ENCODE results near the gene CEBPA.

Gene CEBPA

DNA sequence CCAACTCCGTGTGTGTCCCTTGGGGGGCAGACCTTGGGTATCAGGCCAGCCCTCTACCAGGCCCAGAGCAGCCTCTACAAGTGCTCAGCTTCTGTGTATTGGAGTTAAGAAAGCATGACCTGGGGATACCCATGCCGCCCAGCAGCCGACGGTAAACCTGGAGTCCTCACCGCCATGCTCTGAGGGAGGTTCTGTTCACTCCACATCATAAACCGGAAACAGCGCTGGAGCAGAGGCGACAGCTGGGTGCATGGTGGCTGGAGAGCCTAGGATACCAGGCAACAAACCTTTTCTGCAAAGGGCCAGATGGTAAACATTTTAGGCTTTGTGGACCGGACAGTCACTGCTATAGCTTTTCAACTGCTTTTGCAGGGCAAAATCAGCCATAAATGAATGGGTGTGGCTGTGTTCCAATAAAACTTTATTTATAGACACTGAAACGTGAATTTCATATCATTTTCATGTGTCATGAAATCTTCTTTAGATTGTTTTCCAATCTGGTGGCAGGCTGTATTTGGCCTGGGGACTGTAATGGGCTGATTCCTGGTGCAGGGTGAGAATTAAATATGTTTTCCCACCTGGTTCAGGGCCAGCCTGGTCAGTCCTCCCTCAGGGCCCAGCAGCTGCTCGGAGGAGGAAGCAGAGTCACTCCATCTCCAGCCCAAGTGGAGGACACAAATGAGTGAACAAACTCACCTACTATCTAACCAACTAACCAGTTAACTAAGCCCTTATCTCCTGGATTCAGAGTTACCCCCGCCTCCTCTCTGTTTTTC, 30.9 kb downstream of the CEBPA start:
- DNase-seq (ENCODE audit: low spot score): no peak

DNA sequence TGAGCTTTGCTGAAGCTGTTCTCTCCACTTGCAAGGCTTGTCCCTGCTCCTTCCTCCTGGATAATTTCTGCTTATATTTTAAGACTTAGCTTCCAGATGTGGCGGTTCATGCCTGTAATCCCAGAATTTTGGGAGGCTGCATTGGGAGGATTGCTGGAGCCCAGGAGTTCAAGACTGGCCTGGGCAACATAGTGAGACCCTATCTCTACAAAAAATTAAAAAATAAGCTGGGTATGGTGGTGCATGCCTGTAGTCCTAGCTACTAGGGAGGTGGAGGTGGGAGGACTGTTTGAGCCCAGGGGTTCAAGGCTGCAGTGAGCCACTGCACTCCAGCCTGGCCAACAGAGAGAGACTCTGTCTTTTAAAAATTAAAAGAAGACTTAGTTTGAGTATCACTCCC, 31.6 kb downstream of the CEBPA start:
- no peak for DNase-seq (ENCODE audit: low spot score)

GRCh38 chr19:33269016-33269415, 33.3 kb downstream of the CEBPA start:
- no peak for DNase-seq (ENCODE audit: low spot score)

- no peak for DNase-seq (ENCODE audit: low spot score)
Observed at GRCh38 chr19:33268162-33268991, 34.0 kb downstream of the CEBPA start.

GRCh38 chr19:33267706-33268105, 34.6 kb downstream of the CEBPA start:
- DNase-seq (ENCODE audit: low spot score): no peak

DNA sequence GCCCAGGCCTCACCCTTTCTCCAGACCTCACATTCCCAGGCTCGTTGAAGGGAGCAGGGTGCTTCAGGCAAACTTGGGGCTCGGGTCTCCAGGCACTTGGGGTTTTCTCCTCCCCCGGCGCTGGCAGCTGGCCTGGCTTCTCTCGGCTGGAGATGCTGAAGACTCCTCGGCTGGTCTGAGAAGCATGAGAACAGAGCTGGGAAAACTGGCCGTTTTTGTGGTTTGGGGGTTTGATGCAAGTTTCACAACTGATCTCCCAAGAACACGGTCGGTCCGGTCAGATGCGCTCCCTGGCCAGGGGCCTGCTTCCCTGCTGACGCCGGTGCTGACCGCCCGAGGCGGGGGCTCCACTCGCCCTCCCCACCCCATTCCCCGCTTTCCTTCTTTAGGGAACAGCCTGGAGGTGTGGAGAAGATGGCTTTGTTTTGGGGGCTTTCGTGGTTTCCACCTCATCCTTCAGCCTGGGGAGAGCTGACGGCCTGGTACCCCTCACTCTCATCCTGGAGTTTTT, 35.3 kb downstream of the CEBPA start:
- no peak for DNase-seq (ENCODE audit: low spot score)

- DNase-seq (ENCODE audit: low spot score): no peak
Observed at GRCh38 chr19:33264881-33265445, 37.4 kb downstream of the CEBPA start.

DNA sequence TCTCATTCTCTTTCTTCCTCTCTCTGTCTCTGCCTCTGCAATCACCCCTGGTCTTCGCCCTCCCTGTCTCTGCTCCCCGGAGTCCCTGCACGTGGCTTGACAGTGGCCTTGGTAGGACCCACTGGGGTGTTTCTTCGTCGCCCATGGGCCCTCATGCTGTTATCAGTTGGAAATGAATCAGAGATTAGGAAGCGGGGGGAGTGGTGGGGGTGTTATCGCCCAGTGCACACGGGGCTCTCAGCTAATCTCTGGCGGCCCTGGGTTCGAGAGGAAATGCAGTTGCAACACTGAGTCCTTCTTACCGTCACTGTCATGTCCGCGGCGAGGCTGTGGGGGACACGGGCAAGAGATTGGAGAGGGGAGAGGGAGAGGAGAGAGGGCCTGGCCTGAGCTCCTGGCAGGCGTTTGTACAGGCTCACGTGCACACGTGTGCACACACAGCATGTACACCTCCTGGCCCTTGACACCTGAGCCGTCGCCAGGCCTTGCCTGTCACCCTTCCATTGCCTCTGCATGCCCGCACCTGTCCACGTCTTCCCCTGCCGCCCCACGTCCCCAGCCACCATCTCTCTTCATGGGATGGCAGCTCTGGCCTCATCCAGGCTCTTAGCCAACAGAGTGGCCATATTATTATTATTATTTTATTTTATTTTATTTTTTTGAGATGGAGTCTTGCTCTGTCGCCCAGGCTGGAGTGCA, 38.9 kb downstream of the CEBPA start:
- DNase-seq (ENCODE audit: low spot score): no peak

DNA sequence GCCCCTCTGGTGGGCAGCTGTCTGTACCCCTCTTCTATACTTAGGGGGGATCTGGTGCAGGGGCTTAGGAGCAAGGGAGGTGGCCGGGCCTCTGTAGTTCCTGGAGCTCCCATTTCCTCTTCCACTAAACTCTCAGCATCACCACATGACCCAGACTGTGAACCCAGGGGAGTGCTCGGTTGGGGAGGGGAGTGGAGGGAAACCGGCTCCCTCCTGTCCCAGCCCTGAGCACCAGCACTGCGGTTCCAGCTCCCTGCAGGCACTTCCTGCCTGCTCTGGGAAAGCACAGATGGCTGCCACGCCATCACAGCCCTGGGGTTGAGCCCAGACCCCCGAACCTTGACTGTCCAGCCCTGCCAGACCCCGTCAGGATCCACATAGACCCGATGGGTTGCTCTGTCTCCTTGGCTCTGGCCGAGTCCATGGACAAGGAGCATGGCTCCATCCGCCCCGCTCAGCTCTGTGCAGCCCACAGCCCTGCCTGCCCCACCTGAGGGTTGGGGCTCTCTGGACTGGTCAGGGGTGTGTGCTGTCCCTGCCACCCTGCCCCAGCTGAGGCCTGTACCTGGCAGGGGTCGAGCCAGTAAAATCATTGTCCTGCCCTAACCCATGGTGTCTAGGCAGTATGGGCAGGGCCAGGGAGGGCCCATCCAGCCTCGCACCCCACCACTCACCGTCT, 40.7 kb downstream of the CEBPA start:
- no peak for DNase-seq (ENCODE audit: low spot score)

GRCh38 chr19:33260628-33261418, 41.5 kb downstream of the CEBPA start:
- no peak for DNase-seq (ENCODE audit: low spot score)

GRCh38 chr19:33259539-33259938, 42.8 kb downstream of the CEBPA start:
- no peak for DNase-seq (ENCODE audit: low spot score)

- no peak for DNase-seq (ENCODE audit: low spot score)
Observed at GRCh38 chr19:33257828-33258227, 44.5 kb downstream of the CEBPA start.

GRCh38 chr19:33256261-33256660, 46.1 kb downstream of the CEBPA start:
- DNase-seq (ENCODE audit: low spot score): no peak

- DNase-seq (ENCODE audit: low spot score): no peak
Observed at GRCh38 chr19:33255781-33256180, 46.6 kb downstream of the CEBPA start.

DNA sequence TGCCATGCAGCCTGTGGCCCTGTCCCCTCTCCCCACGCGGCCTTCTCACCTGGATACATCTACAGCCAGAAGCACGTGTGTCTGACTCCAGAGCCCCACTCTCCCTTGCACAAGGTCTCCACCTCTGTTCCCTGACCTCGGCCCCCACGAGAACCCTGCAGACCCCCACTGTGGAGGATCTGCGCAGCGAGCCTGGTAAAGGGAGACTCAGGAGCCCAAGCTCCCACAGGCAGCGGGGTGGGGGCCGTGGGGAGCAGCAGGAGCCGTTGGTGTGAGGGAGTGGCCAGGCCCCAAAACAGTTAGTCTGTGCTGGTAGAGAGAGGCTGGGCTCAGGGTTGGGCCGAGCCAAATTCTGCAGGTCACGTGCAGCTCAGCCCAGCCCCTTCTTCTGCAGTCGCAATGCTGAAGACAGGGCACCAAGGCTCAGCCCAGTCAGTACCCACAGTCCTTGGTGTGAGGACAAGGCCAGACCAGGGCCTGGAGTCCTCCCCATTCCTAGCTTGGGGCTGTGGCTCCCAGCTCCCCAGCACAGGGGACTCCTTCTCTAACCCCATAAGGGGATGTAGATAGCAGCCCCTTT, 48.0 kb downstream of the CEBPA start:
- DNase-seq (ENCODE audit: low spot score): no peak

GRCh38 chr19:33252971-33253370, 49.4 kb downstream of the CEBPA start:
- no peak for DNase-seq (ENCODE audit: low spot score)

DNA sequence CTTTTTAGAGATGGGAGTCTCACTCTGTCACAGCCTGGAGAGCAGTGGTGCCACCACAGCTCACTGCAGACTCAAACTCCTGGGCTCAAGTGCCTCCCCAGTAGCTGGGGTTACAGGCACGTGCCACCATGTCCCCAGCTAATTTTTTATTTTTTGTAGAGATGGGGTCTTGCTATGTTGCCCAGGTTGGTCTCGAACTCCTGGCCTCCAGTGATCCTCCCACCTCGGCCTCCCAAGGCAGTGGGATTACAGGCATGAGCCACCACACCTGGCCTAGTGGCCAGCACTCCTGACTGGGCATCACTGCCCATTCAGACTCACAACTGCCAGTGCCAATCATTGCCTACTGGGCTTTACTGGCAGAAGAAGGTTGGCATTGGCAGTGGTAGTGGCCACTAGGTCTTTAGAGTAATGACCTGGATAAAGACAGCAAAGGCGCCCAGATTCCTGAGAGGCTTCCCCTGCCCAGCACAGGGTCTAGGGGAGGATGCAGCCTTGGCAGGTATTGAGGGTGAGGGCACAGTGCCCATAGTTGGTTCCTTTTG, 49.8 kb downstream of the CEBPA start:
- DNase-seq (ENCODE audit: low spot score): no peak

DNA sequence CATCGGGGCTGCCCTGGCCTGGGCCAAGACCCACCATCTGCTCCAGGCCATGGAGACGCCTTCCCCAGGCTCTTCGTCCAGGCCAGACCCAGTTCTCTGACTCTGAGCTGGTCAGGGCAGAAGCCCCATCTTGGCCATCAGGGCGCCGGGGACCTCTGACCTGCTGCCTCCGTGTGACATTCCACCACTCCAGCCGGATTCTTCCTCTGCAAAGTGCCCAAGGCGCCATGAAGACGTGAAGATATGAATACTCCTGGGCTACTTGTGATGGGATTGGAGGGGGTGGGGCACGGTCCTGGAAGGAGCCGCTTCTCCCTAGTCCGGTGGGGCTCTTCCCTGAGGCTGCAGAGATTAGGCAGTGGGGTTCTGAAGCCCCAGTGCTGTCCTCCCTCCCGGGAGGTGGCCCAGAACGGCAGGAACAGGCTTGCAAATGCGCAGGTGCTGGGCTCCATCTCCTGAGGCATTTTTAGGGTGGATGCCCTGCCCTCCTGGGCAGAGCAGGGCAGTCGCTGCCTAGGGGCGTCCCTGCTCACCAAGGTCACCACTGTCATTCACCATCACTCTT, 50.7 kb downstream of the CEBPA start:
- DNase-seq (ENCODE audit: low spot score): no peak

DNA sequence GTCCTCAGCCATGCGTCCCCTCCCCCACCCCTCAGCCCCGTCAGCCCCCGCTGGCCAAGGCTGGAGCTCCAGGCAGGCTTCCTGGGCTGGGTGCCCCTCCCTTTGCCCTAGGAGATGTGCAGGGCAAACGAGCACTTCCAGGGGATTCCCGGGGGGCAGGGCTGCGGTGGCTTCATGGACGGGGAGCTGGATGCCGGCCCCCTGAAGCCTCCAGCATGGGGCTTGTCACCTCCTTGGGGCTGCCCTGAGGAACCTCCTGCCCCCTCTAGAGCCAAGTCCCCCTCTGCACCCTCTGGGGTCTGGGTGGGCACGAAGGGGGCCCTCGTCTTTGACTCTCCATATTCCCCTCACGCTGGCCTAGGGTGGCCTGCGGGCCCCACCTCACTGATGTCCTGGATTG, 51.3 kb downstream of the CEBPA start:
- DNase-seq (ENCODE audit: low spot score): no peak

GRCh38 chr19:33250500-33250899, 51.8 kb downstream of the CEBPA start:
- no peak for DNase-seq (ENCODE audit: low spot score)

Measured in hepatic stellate cell (primary cell).